ENCODE measurements around the gene AOAH.

DNA sequence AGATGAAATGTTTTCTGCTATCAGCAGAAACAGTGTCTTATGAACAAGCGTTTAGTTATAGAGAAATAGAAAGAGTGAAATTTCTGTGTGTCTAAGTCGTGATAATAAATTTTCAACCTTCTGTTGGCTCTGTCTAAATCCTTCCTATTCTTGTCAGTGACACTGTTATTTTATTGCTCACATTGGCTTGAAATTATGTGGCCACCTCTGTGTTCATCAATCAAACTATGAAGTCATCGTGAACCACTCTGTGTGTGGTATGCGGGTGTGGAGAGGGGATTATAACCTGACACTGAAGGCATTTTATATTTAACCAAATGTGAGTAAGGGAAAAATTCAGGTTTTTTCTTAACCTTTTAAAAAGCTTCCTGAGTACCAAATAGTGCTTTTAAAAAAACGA, 12.3 kb downstream of the AOAH start:
- TF ChIP-seq, protein P1, sequence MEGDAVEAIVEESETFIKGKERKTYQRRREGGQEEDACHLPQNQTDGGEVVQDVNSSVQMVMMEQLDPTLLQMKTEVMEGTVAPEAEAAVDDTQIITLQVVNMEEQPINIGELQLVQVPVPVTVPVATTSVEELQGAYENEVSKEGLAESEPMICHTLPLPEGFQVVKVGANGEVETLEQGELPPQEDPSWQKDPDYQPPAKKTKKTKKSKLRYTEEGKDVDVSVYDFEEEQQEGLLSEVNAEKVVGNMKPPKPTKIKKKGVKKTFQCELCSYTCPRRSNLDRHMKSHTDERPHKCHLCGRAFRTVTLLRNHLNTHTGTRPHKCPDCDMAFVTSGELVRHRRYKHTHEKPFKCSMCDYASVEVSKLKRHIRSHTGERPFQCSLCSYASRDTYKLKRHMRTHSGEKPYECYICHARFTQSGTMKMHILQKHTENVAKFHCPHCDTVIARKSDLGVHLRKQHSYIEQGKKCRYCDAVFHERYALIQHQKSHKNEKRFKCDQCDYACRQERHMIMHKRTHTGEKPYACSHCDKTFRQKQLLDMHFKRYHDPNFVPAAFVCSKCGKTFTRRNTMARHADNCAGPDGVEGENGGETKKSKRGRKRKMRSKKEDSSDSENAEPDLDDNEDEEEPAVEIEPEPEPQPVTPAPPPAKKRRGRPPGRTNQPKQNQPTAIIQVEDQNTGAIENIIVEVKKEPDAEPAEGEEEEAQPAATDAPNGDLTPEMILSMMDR (conservative IDR thresholded peaks at IDR 0.05; ENCODE audit: low read length) = no peak
- no peak for TF ChIP-seq EZH2phosphoT487 (IDR thresholded peaks at IDR 0.05; ENCODE audit: borderline replicate concordance)

Data from Loucy (cell line).